ENCODE results near the gene NHLRC4.

GRCh38 chr16:559021-559380 is 7.8 kb upstream of the NHLRC4 start:
- TF ChIP-seq CTCF (conservative IDR thresholded peaks at IDR 0.05; ENCODE audit: low read depth, low read length) (no peak), SMC3 (IDR thresholded peaks at IDR 0.05; ENCODE audit: low read depth, low read length) (no peak), POLR2A (IDR thresholded peaks at IDR 0.05; ENCODE audit: low read depth, low read length) (no peak), MXI1 (IDR thresholded peaks at IDR 0.05; ENCODE audit: borderline replicate concordance, low read depth, low read length) (no peak)
